C4-2B (cell line): ENCODE data around the gene POLG2.
"Not testable (repeated sequence)": the region's sequence is repeated elsewhere in the genome, so short reads cannot be mapped to it uniquely, and the experiment has no call there.

Source experiments
- H3K27ac ChIP-seq: fragments of 450-650 bp; 2 replicates; pipeline ENCODE4 v1.5.1; 2017
- CTCF ChIP-seq: fragments of 450-650 bp; conservative IDR thresholded peaks from 2 replicates; pipeline ENCODE4 v1.5.1; 2017; ENCODE audit warnings: mild to moderate bottlenecking
- ZFX ChIP-seq: fragments of 450-650 bp; IDR thresholded peaks from 2 replicates; pipeline ENCODE4 v1.6.1; 2017

Gene POLG2

GRCh38 chr17:64431534-64431933 lies 65.3 kb downstream of the POLG2 start:
- H3K27ac ChIP-seq = no peak overlapping the region
- TF ChIP-seq CTCF (no peak), ZFX (no peak)

DNA sequence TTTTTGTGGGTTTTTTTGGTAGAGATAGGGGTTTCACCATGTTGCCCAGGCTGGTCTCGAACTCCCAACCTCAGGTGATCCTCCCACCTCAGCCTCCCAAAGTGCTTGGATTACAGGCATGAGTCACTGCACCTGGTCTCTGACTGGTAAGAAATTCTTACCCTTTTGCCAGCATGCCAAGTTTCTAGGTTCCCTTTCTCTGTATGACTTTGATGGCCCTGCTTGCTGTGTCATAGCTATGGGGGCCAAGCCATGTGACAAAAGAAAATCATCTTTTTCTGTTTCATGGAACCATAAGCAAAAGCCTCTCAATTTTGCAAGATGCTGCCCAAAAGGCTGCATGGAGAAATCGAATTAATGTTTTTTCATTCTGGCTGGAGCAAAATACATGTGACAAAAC lies 66.8 kb downstream of the POLG2 start:
- not testable (repeated sequence) for H3K27ac ChIP-seq

DNA sequence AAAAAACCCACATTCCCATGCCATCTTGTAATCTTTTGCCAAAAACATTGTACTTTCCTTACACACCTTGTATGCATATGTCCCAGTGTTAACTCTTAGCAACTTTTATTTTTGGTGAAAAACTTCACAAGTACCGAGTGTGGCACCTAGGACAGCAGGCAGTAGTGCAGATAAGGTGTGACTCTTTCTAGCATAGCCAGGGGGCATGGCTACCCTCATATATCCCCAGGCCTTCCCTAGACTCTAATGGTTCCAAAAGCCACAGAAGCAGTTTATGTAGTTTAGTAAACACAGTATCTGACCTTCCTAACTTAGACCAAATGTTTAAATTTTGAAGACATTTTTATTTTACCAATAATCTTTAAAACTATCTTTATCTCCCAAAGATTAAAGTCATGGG lies 68.4 kb downstream of the POLG2 start:
- TF ChIP-seq CTCF = no peak
- no peak for TF ChIP-seq ZFX
- no peak overlapping the region for H3K27ac ChIP-seq
